ENCODE measurements around the gene PHF14.

DNA sequence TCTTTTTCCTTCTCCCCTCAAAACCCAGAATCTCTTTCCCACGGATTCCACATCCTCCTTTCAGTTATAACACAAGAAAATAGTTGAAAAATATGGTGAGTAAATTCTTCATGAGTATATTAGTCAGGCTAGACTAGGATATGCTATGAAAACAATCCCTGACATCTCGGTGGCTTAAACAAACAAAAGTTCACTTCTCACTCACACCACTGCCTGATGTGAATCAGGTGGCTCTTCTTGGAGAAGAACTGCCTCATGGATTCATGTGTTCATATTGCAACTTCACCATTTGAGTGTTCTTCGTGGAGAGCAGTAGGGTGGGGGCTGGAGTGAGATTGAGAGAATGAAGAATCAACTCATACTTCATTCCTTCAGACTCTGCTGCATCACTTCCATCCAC lies 204.1 kb downstream of the PHF14 start:
- TF ChIP-seq, protein P1, sequence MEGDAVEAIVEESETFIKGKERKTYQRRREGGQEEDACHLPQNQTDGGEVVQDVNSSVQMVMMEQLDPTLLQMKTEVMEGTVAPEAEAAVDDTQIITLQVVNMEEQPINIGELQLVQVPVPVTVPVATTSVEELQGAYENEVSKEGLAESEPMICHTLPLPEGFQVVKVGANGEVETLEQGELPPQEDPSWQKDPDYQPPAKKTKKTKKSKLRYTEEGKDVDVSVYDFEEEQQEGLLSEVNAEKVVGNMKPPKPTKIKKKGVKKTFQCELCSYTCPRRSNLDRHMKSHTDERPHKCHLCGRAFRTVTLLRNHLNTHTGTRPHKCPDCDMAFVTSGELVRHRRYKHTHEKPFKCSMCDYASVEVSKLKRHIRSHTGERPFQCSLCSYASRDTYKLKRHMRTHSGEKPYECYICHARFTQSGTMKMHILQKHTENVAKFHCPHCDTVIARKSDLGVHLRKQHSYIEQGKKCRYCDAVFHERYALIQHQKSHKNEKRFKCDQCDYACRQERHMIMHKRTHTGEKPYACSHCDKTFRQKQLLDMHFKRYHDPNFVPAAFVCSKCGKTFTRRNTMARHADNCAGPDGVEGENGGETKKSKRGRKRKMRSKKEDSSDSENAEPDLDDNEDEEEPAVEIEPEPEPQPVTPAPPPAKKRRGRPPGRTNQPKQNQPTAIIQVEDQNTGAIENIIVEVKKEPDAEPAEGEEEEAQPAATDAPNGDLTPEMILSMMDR (IDR thresholded peaks at IDR 0.05): no peak
- TF ChIP-seq POLR2AphosphoS5 (IDR thresholded peaks at IDR 0.05) (no peak), POLR2A (IDR thresholded peaks at IDR 0.05) (no peak)
